ENCODE results near the gene ARID3A. TPM values are rescaled to one million over a fixed set of nuclear protein-coding genes. Genes with fewer than 3 reads are reported as not detected.
"Not testable (repeated sequence)": the region's sequence is repeated elsewhere in the genome, so short reads cannot be mapped to it uniquely, and the experiment has no call there.

The ARID3A gene
- polyA plus RNA-seq (2013, experiment 1 of 2; ENCODE audit: insufficient read length): 10.1 TPM
- 8.2 TPM for polyA plus RNA-seq (2013, experiment 2 of 2; ENCODE audit: insufficient read length)

- DNase-seq: peak; percentile 85
Measured at GRCh38 chr19:925526-926322, at the start of gene ARID3A. Gene ARID3A (plus strand): TSS chr19:926035. CDS start chr19:929529, 3,494 bp downstream.

GRCh38 chr19:876089-876488 lies 49.7 kb upstream of the ARID3A start:
- no peak for DNase-seq

- no peak for DNase-seq
Measured at GRCh38 chr19:876780-877314, 49.0 kb upstream of the ARID3A start.

- not testable (repeated sequence) for DNase-seq
Measured at GRCh38 chr19:877992-878660, 47.7 kb upstream of the ARID3A start.

- not testable (repeated sequence) for DNase-seq
Measured at GRCh38 chr19:878751-879561, 46.9 kb upstream of the ARID3A start.

GRCh38 chr19:879711-880438 lies 46.0 kb upstream of the ARID3A start:
- no peak for DNase-seq

GRCh38 chr19:881385-882071 lies 44.3 kb upstream of the ARID3A start:
- no peak for DNase-seq

GRCh38 chr19:882871-883497 lies 42.9 kb upstream of the ARID3A start:
- no peak for DNase-seq

GRCh38 chr19:883661-884211 lies 42.1 kb upstream of the ARID3A start:
- DNase-seq: no peak

GRCh38 chr19:884420-885211 lies 41.2 kb upstream of the ARID3A start:
- DNase-seq: no peak

GRCh38 chr19:885536-886224 lies 40.2 kb upstream of the ARID3A start:
- no peak for DNase-seq

- DNase-seq: peak; percentile 61
Measured at GRCh38 chr19:887072-887471, 38.8 kb upstream of the ARID3A start.

- no peak for DNase-seq
Measured at GRCh38 chr19:887599-887998, 38.2 kb upstream of the ARID3A start.

- DNase-seq: no peak
Measured at GRCh38 chr19:888581-889385, 37.1 kb upstream of the ARID3A start.

- DNase-seq: no peak
Measured at GRCh38 chr19:889662-890295, 36.1 kb upstream of the ARID3A start.

GRCh38 chr19:890831-891230 lies 35.0 kb upstream of the ARID3A start:
- DNase-seq: no peak

GRCh38 chr19:891421-892200 lies 34.2 kb upstream of the ARID3A start:
- not testable (repeated sequence) for DNase-seq
